ENCODE results near the gene CAMSAP3. TPM values are rescaled to one million over a fixed set of nuclear protein-coding genes. Genes with fewer than 3 reads are reported as not detected.

Gene CAMSAP3
- polyA plus RNA-seq, 1 experiment: not detected

GRCh38 chr19:7624810-7625209, 29.1 kb downstream of the CAMSAP3 start:
- Histone ChIP-seq H3K9me3 (ENCODE audit: control insufficient read depth, insufficient read depth, low read length) (no peaks in the 10 kb centered on the region; the same call in 1 of the 2 replicates), H3K4me3 (ENCODE audit: low read depth, low read length) (no peak overlapping the region), H3K27me3 (ENCODE audit: control insufficient read depth, insufficient read depth, low read length) (no peaks in the 10 kb centered on the region), H3K27ac (ENCODE audit: low read depth, low read length) (no peak overlapping the region)
- no peak for DNase-seq (ENCODE audit: low read depth, low spot score)
- no peak for TF ChIP-seq CTCF (IDR thresholded peaks at IDR 0.05; ENCODE audit: low read depth, low read length)
- ChIA-PET CTCF (no interaction called here), POLR2A (interaction anchor here (0.6 kb wide), 1 partner anchor 10 kb away, joined by 3 read pairs; no protein-coding TSS in a partner anchor)

GRCh38 chr19:7625763-7626372, 30.2 kb downstream of the CAMSAP3 start:
- no peak for DNase-seq (ENCODE audit: low read depth, low spot score)
- ChIA-PET POLR2A (no interaction called here), CTCF (no interaction called here)
- Histone ChIP-seq H3K27me3 (ENCODE audit: control insufficient read depth, insufficient read depth, low read length) (no peaks in the 10 kb centered on the region), H3K4me3 (ENCODE audit: low read depth, low read length) (no peak overlapping the region), H3K9me3 (ENCODE audit: control insufficient read depth, insufficient read depth, low read length) (no peaks in the 10 kb centered on the region; the same call in 1 of the 2 replicates), H3K27ac (ENCODE audit: low read depth, low read length) (no peak overlapping the region)
- no peak for TF ChIP-seq CTCF (IDR thresholded peaks at IDR 0.05; ENCODE audit: low read depth, low read length)

GRCh38 chr19:7627166-7627565, 31.5 kb downstream of the CAMSAP3 start:
- ChIA-PET CTCF (no interaction called here), POLR2A (interaction anchor here (0.5 kb wide), 1 partner anchor 26 kb away, joined by 4 read pairs; no protein-coding TSS in a partner anchor)
- H3K27me3 ChIP-seq (ENCODE audit: control insufficient read depth, insufficient read depth, low read length): no peaks in the 10 kb centered on the region
- H3K9me3 ChIP-seq (ENCODE audit: control insufficient read depth, insufficient read depth, low read length): no peaks in the 10 kb centered on the region; the same call in 1 of the 2 replicates
- no peak for TF ChIP-seq CTCF (IDR thresholded peaks at IDR 0.05; ENCODE audit: low read depth, low read length)
- no peak overlapping the region for H3K27ac ChIP-seq (ENCODE audit: low read depth, low read length)
- DNase-seq (ENCODE audit: low read depth, low spot score): no peak
- no peak overlapping the region for H3K4me3 ChIP-seq (ENCODE audit: low read depth, low read length)

- DNase-seq (ENCODE audit: low read depth, low spot score): no peak
- POLR2A ChIA-PET: interaction anchor here (0.6 to 1.0 kb wide), 2 partner anchors 52 to 560 kb away, joined by 3 read pairs; partner anchors contain the start of genes TRAPPC5 and ZNF557
These were observed 33.1 kb downstream of the CAMSAP3 start for GRCh38 chr19:7628589-7629311.

More at GRCh38 chr19:7628589-7629311, 33.1 kb downstream of the CAMSAP3 start:
- Histone ChIP-seq H3K9me3 (ENCODE audit: control insufficient read depth, insufficient read depth, low read length) (no peaks in the 10 kb centered on the region; the same call in 1 of the 2 replicates), H3K27ac (ENCODE audit: low read depth, low read length) (no peak overlapping the region), H3K4me3 (ENCODE audit: low read depth, low read length) (peak overlapping the region; percentile 97), H3K27me3 (ENCODE audit: control insufficient read depth, insufficient read depth, low read length) (no peaks in the 10 kb centered on the region)
- CTCF ChIA-PET: interaction anchor here (0.6 to 2.0 kb wide), 5 partner anchors 24 to 952 kb away, joined by 3 to 19 read pairs (median 7); partner anchors contain the start of gene TRAPPC5
- TF ChIP-seq CTCF (IDR thresholded peaks at IDR 0.05; ENCODE audit: low read depth, low read length): no peak
